ENCODE results near the gene SAMM50.

Gene SAMM50

GRCh38 chr22:44032126-44032730 is 77.0 kb downstream of the SAMM50 start:
- DNase-seq, result no peak

DNA sequence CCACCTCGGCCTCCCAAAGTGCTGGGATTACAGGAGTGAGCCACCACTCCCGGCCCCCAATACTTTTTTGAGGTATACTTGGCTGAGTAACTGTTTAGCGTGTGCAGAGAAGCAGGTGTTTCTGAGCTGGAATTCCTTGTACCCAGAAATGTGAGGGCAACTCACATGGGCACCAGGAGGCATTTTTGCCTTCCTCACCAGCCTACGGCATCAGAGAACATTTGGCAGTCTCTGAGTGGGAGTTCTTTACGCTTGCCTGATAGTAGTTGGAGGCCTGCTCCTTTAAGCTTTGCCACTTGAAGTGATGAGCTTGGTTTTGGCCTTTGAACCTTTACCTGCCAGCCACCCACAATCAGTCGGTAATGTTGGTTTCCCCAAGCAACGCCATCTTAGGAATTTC is 78.0 kb downstream of the SAMM50 start:
- DNase-seq, result no peak

DNA sequence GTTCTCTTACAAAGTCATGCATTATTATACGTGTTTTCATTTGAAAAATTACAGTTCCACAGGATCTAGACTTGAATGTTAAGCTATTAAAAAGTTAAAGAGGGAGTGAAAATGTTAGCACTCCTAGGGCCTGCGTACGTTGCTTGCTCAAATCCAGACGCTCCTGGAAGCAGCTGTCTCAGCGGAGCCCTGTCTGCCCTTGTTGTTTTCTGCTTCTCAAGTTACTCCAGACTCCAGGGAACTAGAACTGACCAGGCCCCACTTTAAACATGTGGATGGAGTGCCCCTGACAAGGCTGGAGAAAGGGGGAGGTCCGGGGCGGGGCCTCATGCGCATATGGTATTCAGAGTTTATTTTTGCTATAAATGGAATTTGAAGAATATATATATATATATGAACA is 78.5 kb downstream of the SAMM50 start:
- DNase-seq, result no peak

GRCh38 chr22:44037519-44038375 is 82.5 kb downstream of the SAMM50 start:
- DNase-seq, result no peak

- DNase-seq, result no peak
Observed at GRCh38 chr22:44039566-44040171, 84.4 kb downstream of the SAMM50 start.

GRCh38 chr22:44042249-44043218 is 87.3 kb downstream of the SAMM50 start:
- no peak for DNase-seq

GRCh38 chr22:44045145-44045544 is 89.9 kb downstream of the SAMM50 start:
- no peak for DNase-seq
